Colon (tissue), 2 donors: ENCODE measurements around the gene SLC2A8.

ENCODE experiments used
- FAIRE-seq: peaks from 2 replicates; lab custom pipeline; 2012; peaks lifted over from hg19 to GRCh38; lab: Jason Lieb, UNC
- donor health status: control.
- donor health status: control.

SLC2A8 gene

GRCh38 chr9:127403507-127404192 lies 6.7 kb downstream of the SLC2A8 start:
- no peak for FAIRE-seq

DNA sequence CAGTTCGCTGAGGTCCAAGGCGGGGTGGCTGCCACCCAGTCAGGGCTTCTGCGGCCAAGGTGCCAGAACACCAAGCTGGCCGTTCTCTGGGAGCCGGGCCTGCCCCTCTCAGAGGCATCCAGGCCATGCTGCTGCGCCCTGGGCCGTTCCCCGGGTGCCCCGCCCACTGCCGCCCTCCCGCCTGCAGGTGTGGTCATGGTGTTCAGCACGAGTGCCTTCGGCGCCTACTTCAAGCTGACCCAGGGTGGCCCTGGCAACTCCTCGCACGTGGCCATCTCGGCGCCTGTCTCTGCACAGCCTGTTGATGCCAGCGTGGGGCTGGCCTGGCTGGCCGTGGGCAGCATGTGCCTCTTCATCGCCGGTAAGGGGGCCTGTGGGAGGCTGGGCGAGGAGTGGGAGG lies 7.7 kb downstream of the SLC2A8 start:
- FAIRE-seq = no peak

GRCh38 chr9:127405344-127406125 lies 8.6 kb downstream of the SLC2A8 start:
- no peak for FAIRE-seq

GRCh38 chr9:127406799-127407491 lies 10.0 kb downstream of the SLC2A8 start:
- no peak for FAIRE-seq

GRCh38 chr9:127407492-127407843 lies 10.5 kb downstream of the SLC2A8 start:
- FAIRE-seq = no peak

GRCh38 chr9:127411122-127411521 lies 14.2 kb downstream of the SLC2A8 start:
- no peak for FAIRE-seq

- no peak for FAIRE-seq
These were observed 18.2 kb downstream of the SLC2A8 start for GRCh38 chr9:127415141-127415540.

DNA sequence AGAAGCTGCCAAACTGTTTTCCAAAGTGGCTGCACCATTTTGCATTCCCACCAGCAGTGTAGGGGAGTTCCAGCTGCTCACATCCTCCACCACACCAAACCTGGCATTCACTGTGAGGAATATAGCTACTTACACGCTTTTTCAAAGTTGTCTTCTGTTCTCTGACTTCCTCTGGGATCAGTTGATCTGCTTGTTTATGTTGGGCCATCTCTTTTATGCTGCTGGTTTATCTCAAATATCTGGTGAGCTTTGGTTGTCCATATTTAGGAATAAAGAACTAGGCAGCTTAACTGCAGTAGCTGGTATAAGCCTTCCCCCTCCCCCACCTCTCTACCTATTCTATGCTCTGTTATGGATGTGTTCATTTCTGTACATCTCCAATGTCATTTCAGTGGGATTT lies 18.7 kb downstream of the SLC2A8 start:
- no peak for FAIRE-seq

DNA sequence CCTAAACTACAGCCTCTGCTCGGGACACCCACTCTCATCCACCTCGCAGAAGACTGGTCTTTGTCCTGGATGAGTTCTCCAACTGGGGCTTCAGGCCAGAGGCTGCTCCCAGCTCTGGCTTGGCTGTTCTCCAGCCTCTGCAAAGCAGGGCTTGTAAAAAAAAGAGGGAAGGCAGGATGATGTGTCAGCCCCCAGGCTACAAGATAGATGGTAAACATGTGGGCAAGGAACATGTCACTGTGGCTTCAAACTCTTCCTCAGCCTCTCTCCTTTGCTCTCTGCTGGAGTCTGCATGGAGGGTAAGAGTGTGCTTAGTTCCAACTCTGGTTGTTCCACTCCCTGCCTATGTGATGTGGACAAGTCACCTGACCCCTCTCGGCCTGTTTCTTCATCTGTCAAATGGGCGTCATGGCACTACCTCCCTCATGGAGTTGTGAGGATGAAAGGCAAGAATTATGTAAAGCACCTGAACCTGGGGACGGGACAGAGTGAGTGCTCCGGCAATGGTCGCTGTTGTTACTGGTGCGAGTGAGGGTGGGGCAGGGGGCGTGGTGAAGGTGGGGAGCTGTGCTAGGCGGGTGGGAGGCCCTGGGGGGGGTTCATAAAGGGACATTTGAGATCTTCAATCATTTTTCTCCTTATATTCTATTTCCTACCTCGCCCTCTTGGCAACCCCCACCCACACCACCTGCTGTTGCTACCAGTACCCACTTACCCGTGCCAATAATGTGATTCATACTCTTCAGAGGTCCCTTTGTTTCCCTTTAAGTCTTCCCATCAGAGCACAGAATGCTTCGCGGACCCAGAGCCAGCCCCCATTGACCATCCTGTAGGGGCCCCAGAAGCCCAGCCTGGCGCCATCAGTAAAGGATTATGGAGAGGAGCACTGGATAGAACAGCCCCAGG lies 20.4 kb downstream of the SLC2A8 start:
- FAIRE-seq = no peak

DNA sequence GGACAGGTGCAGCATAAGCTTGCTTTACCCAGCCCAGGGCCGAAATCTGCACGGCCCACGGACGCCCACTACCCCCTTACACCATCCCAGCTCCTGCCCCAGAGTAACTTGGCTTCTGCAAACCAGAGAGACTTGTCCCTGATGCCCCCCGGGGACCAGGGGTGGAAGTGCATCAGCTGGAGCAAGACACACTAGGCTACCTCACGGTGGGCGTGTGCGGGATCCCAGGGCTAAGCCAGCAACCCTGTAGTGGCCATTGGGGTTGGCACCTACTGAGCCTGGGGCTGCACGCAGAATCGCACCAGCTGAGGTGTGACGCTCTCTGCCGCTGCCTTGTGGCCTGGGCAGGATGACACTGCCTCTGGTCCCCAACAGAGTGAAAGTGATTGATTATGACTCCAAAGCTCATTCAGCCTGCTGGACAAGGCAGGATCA lies 21.1 kb downstream of the SLC2A8 start:
- no peak for FAIRE-seq

DNA sequence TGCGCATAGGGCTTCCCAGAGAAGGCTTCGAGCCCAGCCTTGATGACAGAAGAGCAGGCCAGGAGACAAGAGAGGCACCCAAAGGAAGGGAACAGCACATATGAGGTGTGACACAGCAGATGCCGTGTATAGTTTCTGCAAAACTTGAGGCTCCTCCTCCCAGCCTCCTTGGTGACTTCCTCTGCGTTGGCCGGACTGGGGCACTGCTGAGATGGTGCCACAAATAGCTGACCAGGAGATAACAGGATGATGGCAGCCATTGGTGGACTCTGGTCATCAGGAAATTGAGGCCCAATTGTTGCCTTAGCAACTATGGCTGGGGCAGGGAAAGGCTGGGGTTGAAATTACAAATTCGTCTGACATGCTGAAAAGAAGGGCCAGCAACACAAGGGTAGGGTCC lies 22.4 kb downstream of the SLC2A8 start:
- FAIRE-seq = no peak

- FAIRE-seq = no peak
These were observed 24.1 kb downstream of the SLC2A8 start for GRCh38 chr9:127421057-127421456.

DNA sequence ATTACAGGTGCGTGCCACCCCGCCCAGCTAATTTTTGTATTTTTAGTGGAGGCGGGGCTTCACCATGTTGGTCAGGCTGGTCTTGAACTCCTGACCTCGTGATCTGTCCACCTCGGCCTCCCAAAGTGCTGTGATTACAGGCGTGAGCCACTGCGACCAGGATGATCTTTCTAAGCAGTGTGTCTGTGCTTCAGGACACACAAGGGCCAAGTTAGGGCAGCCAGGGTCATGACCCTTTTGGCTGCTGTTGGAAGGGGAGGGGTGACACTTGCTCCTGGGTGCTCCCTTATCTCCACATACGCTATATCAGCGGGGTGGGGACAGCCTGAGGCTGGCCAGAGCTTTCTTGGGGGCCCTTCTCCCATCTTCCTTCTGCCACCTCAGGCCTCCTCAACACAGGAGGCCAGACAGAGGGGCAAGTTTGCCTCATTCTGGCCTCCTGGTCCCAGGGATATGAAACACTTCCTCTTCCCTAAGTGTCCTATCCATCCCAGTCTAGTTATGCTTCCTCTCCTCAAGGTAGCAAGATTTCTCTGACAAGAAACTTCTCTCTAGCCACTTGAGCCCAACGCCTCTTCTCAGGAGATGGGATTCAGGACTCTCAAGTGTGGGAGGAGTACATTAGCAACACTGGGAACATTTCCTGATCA lies 25.3 kb downstream of the SLC2A8 start:
- FAIRE-seq = no peak

DNA sequence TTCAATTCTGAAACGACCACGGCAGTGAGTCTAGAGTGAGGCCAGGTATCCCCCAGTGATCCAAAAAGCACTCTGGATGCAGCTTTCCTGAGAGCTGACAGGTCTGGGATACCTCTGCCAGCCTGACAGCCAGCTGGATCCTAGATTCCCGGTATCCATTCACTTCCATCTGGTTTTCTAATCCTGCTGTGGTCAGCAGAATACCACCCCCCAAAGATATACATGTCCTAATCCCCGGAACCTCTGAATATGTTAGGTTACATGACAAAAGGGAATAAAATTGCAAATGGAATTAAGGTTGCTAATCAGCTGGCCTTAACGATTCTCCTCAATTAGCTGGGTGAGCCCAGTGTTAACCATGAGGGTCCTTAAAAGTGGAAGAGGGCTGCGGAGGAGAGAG lies 25.8 kb downstream of the SLC2A8 start:
- FAIRE-seq = no peak

- FAIRE-seq = no peak
These were observed 26.5 kb downstream of the SLC2A8 start for GRCh38 chr9:127423476-127423933.

- no peak for FAIRE-seq
These were observed 27.1 kb downstream of the SLC2A8 start, which contains the start of gene ZNF79 for GRCh38 chr9:127423934-127424675. Gene ZNF79 (plus strand): TSS chr9:127424382. CDS start chr9:127424788, 406 bp downstream.

DNA sequence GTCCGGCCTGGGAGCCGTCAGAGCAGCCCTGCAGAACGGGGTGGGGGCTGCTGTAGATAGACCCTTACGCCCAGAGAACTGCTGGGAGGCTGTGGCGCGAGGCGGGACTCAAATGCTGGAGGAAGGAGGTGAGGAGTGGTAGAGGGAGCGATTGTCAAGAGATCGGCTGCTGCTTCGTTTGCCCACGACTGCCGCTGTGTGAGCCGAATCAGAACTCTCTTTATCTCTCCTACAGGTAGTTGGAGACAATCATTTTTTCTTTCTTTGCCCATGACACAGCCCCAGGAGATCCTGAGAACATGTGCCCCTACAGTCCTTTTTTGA lies 27.7 kb downstream of the SLC2A8 start:
- no peak for FAIRE-seq

DNA sequence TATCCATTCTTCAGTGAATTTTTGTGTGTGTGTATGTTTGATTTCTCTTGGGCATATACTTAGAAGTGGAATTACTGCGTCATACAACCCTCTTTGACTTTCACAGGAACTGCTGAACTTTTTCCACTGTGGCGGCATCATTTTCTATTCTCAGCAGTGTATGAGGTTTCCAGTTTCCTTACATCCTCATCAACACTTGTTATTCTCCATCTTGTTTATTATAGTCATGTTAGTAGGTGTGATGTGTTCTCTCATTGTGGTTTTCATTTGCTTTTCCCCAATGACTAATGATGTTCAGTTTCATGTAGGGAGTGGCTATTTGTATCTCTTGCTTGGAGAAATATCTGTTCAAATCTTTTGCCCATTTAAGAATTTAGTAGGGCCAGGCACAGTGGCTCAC lies 29.8 kb downstream of the SLC2A8 start:
- no peak for FAIRE-seq

GRCh38 chr9:127428348-127428747 lies 31.4 kb downstream of the SLC2A8 start:
- FAIRE-seq = no peak

DNA sequence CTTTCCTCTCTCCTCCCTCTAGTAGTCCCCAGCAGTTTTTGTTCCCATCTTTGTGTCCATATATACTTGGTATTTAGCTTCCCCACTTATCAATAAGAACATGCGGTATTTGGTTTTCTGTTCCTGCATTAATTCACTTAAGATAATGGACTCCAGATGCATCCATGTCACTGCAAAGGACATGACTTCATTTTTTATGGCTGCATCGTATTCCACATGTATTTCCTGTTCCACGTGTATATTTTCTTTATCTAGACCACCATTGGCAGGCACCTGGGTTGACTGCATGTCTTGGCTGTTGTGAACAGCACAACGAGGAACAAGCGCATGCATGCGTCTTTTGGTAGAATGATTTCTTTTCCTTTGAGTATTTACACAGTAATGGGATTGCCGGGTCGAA lies 33.4 kb downstream of the SLC2A8 start:
- no peak for FAIRE-seq
